Inferior parietal cortex (tissue), 1 donor: ENCODE results near the gene GNL1.
"Not testable (repeated sequence)": the region's sequence is repeated elsewhere in the genome, so short reads cannot be mapped to it uniquely, and the experiment has no call there.

Experiments
- DNase-seq: peaks from one replicate; pipeline ENCODE4 v3.0.0-alpha.2; 2016; ENCODE audit errors: extremely low spot score

GNL1 gene

GRCh38 chr6:30495993-30496392 is 60.3 kb downstream of the GNL1 start:
- no peak for DNase-seq

- not testable (repeated sequence) for DNase-seq
Measured at GRCh38 chr6:30495060-30495459, 61.2 kb downstream of the GNL1 start.

- no peak for DNase-seq
Measured at GRCh38 chr6:30494291-30494861, 61.9 kb downstream of the GNL1 start.

GRCh38 chr6:30493643-30494250 is 62.5 kb downstream of the GNL1 start:
- DNase-seq: no peak

- DNase-seq: no peak
Measured at GRCh38 chr6:30491991-30492952, 64.0 kb downstream of the GNL1 start.
